GM19035 (cell line): ENCODE measurements around the gene RPRD2.

Experiments used
- ATAC-seq: cut with Tn5 transposase; IDR thresholded peaks from one replicate; pipeline ENCODE4 v1.9.1; 2021; ENCODE audit not compliant: unreplicated experiment

The RPRD2 gene

GRCh38 chr1:150513351-150513791 is 149.4 kb downstream of the RPRD2 start:
- no peak for ATAC-seq

- ATAC-seq = no peak
Measured at GRCh38 chr1:150514260-150514659, 150.3 kb downstream of the RPRD2 start.

- no peak for ATAC-seq
Measured at GRCh38 chr1:150514913-150515327, 151.0 kb downstream of the RPRD2 start.

- peak; percentile 96 for ATAC-seq
Measured at GRCh38 chr1:150515328-150516049, 151.5 kb downstream of the RPRD2 start, which contains the start of gene FALEC. Gene FALEC, plus strand, starts transcription at chr1:150515752.

- no peak for ATAC-seq
Measured at GRCh38 chr1:150516050-150516591, 152.2 kb downstream of the RPRD2 start.

- no peak for ATAC-seq
Measured at GRCh38 chr1:150516616-150517015, 152.7 kb downstream of the RPRD2 start.

- ATAC-seq = no peak
Measured at GRCh38 chr1:150521196-150521968, 157.4 kb downstream of the RPRD2 start.

- ATAC-seq = no peak
Measured at GRCh38 chr1:150525348-150525747, 161.4 kb downstream of the RPRD2 start.
